Activated T-cell treated with anti-CD3 and anti-CD28 coated beads for 4 hours (primary cell): ENCODE data around the gene EIF4G3.
"Not testable (repeated sequence)": the region's sequence is repeated elsewhere in the genome, so short reads cannot be mapped to it uniquely, and the experiment has no call there.

Source experiments
- DNase-seq: peaks from one replicate; pipeline ENCODE4 v3.0.0-alpha.2; 2020

EIF4G3 gene

DNA sequence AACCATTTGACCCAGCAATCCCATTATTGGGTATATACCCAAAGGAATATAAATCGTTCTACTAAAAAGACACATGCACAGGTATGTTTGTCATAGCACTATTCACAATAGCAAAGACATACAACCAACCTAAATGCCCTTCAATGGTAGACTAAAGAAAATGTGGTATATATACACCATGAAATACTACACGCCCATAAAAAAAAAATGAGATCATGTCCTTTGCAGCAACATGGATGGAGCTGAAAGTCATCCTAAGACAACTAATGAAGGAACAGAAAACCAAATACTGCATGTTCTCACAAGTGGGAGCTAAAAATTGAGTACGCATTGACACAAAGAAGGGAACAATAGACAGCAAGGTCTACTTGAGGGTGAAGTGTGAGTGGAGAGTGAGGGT lies 72.0 kb downstream of the EIF4G3 start:
- no peak for DNase-seq

DNA sequence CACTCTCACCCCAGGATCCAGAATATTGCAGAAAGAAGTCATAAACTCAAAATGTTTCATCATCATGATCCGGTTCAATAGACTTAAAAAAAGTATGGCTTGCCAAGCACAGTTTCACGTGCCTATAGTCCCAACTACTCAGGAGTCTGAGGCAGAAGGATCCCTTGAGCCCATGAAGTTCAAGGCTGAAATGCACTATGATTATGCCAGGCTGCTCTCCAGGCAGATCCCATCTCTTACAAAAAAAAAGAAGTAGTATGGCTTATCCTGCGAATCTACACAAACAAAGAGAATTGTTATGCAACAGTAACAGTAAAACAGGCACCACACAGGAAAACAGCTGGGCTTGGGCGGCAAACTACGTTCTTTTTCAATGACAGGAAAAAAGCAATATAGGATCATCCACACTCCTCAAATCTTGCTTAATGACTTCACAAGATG lies 76.2 kb downstream of the EIF4G3 start:
- no peak for DNase-seq

DNA sequence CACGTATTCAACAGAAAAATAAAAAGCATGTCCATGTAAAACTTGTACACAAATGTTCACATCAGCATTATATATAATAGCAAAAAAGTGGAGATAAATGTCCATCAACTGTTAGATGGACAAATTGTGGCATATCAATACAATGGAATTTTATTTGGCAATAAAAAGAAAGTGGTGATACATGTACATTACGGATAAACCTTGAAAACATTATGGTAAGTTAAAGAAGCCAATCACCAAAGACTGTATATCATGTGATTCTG lies 76.9 kb downstream of the EIF4G3 start:
- no peak for DNase-seq

DNA sequence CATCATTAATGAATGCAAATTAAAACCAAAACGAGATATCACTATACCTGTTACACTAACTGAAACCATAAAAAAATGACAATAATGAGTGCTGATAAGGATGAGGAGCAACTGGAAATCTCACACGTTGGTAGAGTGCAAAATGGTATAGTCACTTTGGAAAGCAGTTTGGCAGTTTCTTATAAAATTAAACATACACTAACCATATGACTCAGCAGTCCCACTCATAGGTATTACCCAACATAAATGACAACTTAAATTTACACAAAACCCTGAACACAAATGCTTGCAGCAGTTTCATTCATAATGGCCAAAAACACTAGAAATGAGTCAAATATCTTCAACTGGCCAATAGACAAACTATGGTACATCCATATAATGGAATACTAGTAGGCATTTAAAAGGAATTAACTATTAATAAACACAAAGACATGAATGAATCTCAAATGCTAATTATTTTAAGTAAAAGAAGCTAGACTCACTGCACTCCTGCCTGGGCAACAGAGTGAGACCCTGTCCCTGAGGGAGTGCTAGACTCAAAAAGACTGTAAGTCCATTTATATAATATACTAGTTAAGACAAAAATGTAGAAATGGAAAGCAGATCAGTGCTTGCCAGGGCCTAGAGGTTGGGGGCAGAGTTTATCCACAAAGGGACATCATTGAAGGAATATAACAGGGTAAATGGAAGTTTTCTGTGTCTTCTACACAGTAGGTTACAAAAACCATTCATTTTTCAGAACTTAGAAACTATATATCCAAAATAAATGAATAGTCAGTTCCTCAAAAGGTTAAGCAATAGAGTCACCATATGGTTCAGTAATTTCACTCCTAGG lies 77.4 kb downstream of the EIF4G3 start:
- DNase-seq: no peak

DNA sequence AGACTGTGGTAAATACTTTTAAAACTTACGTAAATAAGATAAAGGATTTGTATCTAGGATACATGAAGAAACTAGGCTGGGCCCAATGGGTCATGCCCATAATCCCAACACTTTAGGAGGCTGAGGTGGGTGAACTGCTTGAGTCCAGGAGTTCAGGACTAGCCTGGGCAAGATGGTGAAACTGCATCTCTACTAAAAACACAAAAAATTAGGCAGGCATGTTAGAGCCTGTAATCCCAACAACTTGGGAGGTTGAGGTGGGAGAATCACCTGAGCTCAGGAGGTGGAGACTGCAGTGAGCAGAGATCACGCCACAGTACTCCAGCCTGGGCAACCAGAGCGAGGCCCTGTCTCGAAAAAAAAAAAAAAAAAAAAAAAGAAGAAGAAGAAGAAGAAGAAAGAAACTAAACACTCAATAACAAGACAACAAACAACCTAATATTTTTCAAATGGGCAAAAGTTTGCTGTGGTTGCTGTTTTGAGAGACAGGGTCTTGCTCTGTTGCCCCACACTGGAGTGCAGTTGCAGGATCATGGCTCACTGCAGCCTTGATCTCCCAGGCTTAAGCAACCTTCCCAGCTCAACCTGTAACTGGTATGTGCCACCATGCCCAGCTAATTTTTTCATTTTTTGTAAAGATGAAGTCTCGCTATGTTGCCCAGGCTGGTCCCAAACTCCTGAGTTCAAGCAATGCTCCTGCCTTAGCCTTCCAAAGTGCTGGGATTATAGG lies 78.3 kb downstream of the EIF4G3 start:
- DNase-seq: no peak

DNA sequence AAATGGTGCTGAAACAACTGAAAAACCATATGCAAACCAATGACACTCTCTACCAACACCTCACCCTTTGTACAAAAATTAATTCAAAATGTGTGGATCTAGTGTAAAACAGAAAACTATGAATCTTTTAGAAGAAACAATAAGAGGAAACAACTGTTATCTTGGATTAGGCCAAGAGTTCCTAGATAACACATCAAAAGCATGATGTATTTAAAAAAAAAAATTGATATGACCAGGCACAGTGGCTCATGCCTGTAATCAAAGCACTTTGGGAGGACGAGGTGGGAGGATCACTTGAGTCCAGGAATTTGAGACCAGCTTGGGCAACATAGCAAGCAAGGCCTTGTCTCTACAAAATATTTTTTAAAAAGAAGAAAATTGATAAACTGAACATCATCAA lies 79.0 kb downstream of the EIF4G3 start:
- DNase-seq: no peak

DNA sequence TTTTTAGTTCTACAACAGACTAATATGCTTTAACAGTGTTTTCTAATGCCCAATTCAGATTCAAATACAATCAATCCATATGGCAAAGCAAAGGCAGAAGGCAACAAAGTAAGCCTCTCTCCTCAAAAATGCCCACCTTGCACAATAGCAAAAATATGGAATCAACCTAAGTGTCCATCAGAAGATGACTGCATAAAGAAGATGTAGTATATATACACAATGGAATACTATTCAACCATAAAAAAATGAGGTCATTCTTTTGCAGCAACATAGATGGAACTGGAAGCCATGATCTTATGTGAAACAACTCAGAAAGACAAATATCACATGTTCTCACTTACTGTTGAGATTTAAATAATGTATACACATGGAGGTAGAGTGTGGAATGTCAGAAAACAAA lies 80.7 kb downstream of the EIF4G3 start:
- DNase-seq: no peak

DNA sequence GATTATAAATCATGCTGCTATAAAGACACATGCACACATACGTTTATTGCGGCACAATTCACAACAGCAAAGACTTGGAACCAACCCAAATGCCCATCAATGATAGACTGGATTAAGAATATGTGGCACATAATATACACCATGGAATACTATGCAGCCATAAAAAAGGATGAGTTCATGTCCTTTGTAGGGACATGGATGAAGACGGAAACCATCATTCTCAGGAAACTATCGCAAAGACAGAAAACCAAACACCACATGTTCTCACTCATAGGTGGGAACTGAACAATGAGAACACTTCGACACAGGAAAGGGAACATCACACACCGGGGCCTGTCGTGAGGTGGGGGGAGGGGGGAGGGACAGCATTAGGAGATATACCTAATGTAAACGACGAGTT lies 82.4 kb downstream of the EIF4G3 start:
- not testable (repeated sequence) for DNase-seq

DNA sequence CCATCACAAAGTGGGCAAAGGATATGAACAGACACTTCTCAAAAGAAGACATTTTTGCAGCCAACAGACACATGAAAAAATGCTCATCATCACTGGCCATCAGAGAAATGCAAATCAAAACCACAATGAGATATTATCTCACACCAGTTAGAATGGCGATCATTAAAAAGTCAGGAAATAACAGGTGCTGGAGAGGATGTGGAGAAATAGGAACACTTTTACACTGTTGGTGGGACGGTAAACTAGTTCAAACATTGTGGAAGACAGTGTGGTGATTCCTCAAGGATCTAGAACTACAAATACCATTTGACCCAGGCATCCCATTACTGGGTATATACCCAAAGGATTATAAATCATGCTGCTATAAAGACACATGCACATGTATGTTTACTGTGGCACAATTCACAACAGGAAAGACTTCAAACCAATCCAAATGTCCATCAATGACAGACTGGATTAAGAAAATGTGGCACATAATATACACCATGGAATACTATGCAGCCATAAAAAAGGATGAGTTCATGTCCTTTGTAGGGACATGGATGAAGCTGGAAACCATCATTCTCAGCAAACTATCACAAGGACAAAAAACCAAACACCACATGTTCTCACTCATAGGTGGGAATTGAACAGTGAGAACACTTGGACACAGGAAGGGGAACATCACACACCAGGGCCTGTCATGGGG lies 83.3 kb downstream of the EIF4G3 start:
- DNase-seq: not testable (repeated sequence)

DNA sequence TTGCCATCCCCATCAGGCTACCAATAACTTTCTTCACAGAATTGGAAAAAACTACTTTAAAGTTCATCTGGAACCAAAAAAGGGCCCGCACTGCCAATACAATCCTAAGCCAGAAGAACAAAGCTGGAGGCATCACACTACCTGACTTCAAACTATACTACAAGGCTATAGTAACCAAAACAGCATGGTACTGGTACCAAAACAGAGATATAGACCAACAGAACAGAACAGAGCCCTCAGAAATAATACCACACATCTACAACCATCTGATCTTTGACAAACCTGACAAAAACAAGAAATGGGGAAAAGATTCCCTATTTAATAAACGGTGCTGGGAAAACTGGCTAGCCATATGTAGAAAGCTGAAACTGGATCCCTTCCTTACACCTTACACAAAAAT lies 84.2 kb downstream of the EIF4G3 start:
- DNase-seq: not testable (repeated sequence)

DNA sequence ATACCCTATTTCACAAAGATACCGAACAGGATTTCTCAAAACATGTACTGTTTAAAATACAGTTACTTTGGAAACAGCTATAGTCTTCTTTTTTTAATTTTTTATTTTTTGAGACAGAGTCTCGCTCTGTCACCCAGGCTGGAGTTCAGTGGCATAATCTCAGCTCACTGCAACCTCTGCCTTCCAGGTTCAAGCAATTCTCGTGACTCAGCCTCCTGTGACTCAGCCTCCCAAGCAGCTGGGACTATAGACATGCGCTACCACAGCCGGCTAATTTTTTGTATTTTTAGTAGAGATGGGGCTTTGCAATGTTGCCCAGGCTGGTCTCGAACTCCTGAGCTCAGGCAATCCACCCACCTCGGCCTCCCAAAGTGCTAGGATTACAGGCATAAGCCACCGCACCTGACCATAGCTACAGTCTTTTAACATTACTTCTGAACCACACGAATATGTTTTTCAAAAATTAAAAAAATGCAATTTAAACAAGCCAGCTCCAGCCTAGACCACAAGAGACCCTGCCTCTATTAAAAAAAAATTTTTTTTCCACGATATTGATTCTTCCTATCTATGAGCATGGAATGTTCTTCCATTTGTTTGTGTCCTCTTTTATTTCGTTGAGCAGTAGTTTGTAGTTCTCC lies 85.5 kb downstream of the EIF4G3 start:
- DNase-seq: not testable (repeated sequence)

DNA sequence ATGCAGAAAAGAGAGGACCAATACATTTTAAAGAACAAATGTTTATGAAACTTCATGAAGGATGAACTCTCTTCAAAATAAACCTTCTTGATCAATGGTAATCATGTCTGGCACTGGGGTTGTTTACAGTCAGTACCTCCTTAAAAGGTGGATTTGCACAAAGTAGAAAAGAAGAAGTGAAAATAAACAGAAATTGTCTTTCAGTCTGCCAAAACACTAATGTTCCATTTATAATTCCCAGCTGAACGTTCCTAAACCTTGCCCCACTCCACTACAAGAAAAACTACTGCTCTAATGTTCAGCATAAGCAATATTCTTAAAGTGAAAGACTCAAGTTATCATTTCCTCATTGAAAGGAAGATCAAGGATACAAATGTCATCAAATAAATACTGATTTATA lies 86.2 kb downstream of the EIF4G3 start:
- no peak for DNase-seq

DNA sequence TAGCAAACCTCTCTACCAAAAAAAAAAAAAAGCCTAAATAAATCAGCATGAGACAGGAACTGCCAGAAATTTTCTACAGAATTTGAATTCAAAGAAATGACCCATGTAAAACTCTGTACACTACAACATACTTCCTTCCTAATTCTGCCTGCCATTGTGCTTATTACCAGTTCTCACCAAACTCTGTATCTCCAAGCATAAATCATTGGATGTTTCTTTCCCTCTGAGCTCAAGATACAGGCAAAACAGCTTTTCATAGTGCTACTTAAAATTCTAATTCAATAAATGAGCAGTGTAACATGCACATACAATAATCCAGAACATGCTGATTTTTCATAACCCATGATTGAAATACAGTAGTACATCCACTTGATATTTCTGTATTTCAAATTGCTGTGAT lies 87.0 kb downstream of the EIF4G3 start:
- no peak for DNase-seq

DNA sequence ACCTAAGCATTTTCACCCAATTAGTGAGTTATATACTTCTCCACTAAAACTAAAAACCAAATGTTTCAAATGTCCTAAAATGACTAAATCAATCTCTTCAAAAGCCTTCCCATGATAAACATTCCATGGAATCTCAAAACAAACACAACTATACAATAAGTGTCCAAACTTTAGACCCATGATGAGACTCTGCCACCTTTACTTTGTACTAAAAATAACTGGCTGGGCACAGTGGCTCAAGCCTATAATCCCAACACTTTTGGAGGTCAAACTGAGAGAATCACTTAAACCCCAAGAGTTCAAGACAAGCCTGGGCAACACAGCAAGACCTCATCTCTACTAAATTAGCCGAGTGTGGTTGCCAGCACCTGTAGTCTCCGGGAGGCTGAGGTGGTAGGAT lies 87.4 kb downstream of the EIF4G3 start:
- no peak for DNase-seq

DNA sequence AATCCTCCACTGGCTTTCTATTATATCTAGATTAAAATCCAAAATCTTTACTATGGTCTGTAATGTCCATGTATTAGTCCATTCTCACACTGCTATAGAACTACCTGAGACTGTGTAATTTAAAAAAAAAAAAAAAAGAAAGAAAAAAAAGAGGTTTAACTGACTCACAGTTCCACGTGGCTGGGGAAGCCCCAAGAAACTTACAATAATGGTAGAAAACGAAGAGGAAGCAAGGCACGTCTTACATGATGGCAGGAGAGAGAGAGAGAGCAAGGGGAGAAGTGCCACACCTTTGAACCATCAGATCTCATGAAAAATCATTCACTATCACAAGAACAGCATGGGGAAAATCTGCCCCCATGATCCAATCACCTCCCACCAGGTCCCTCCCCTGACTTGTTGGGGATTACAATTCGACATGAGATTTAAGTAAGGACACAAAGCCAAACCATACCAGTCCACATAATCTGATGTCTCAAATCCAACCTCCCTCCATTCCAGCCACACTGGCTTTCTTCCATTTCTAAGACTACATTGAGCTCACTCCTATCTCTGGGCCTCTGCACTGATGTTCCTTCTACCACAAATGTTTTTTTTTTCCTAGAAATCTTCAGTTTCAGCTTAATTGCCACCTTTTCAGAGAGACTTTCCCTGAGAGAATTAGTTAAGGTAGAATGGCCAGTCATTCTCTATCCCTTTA lies 92.4 kb downstream of the EIF4G3 start:
- DNase-seq: no peak

DNA sequence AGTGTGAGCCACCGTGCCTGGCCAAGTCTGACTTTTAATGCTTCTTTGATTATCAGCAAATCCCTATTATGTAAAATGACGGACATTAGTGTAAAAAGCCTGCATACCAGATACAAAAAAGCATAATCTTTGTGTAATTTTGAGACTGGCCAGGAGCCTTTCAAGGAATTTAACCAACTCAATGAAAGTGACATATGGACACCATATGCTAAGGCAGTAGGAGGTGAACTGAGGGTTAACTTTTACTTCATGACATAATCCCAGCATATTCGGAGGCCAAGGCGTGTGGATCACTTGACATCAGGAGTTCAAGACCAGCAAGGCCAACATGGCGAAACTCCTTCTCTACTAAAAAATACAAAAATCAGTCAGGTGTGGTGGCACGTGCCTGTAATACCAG lies 94.6 kb downstream of the EIF4G3 start:
- DNase-seq: no peak

DNA sequence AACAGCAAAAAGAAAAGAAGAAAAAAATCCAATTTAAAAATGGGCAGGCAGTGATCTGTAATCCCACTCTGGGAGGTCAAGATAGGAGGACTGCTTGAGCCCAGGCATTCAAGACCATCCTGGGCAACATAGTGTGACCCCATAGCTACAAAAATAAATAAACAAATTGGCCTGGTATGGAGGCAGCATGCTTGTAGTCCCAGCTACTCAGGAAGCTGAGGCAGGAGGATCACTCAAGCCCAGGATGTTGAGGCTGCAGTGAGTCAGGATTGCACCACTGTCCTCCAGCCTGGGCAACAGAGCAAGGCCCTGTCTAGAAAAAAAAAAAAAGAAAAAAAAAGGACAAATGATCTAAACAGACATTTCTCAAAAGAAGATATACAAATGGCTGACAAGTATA lies 99.6 kb downstream of the EIF4G3 start:
- no peak for DNase-seq

DNA sequence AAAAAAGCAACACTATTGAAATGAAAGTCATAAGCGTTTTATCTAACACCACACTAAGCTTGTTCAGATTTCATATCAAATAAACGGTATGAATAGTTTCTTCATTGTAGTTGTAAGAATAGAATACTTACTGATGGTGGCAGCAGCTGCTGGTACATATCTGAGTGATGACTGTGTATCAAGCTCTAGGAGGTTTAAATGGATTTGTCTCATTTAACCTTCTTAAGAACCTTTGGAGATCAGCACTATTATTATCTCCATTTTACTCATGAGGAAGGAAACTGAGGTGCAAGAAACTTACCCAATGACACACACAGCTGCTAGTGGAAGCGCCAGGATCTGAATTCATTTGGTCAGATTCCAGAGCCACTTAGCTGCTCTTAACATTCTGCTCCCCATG lies 104.0 kb downstream of the EIF4G3 start:
- no peak for DNase-seq

DNA sequence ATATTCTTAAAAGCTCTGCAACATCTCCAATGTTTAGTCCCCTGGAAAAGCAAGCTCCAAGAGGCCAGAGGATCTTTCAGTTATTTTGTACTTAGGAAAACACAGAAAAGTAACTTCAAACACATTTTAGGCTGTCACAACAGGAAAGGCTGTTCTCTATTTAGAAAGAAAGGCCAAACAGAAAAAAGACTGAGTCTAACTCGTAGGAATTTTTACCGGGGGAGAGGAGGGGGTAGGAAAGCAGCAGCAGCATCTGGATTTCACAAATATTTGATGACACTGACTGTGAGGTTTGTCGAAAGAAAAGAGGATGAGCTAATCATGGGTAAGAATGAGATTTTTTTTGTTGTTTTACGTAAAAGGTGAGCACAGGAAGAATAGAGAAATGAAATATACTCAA lies 107.1 kb downstream of the EIF4G3 start:
- DNase-seq: no peak

DNA sequence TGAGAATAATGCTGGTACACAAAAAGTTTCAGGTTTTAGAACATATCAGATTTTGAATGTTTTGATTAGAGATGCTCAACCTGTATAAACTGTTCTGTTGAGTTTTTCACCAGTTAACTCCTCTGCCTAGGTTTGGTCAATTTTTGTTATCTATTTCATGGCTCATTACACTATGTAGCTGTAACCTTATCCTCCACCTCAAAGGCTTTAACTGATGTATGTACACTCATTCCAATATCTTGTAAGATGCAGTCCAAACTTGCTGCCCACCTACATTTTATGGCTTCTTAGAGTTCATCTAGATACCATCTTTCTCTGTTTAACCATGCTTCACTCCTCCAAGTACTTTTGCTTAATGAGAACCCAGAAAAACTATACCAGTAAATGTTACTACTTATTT lies 107.8 kb downstream of the EIF4G3 start:
- no peak for DNase-seq

DNA sequence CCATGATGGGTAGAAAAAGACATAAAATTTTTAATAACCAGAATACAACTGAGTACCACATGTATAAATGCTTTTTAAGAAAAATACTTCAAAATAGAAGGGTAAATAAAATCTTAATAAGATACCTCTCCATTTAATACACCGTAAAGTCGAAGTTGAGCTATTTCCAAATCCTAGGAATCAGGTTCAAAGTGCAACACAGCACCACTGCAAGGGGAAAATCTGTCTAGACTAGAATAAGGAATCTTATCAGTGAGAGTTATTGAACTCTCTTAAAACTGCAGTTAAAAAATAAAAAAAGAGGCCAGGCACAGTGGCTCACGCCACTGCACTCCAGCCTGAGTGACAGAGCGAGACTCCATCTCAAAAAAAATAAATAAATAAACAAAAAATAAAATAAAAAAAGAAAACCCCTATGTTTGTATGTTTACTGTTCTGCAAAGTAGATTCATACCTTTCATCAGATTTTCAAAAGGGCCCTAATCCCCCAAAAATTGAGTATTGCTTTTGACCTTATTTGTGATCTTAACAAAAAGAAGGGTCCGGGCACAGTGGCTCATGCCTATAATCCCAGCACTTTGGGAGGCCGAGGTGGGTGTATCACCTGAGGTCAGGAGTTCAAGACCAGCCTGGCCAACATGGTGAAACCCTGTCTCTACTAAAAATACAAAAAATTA lies 109.0 kb downstream of the EIF4G3 start:
- DNase-seq: no peak

DNA sequence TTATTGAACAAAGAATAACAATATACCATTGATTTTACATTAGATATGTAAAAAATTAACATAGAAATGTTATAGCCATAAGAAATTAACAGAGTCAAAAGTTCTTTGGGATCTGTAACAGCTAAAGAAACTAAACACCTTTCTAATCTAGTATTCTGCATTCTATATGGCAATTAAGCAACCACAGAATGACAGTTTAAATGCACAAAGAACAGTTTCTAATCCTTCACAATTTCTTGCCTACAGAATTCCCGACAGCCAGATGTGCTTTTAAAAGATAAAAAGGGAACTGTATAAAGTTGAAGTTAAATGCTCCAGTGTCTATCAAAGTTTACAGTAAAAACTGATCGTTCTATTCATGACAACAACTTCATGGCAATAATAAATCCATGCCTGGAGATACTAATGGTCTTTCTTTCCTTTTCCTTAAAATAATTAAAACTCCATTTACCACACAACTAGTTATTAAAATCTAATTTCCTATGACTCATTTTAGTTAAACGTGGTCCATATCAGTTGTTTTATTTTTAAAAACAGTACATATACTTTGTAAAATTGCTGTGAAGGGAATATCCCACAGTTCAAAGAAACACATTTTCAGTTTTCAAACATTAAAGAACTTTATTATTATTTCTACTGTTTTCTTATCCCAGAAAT lies 110.2 kb downstream of the EIF4G3 start:
- no peak for DNase-seq
